Measurements from ENCODE around the gene GRM7. TPM values are rescaled to one million over a fixed set of nuclear protein-coding genes. Genes with fewer than 3 reads are reported as not detected.

GRM7 gene
- total RNA-seq, 1 experiment from 2014 or later, result 0.28 TPM

- TF ChIP-seq, protein P1, sequence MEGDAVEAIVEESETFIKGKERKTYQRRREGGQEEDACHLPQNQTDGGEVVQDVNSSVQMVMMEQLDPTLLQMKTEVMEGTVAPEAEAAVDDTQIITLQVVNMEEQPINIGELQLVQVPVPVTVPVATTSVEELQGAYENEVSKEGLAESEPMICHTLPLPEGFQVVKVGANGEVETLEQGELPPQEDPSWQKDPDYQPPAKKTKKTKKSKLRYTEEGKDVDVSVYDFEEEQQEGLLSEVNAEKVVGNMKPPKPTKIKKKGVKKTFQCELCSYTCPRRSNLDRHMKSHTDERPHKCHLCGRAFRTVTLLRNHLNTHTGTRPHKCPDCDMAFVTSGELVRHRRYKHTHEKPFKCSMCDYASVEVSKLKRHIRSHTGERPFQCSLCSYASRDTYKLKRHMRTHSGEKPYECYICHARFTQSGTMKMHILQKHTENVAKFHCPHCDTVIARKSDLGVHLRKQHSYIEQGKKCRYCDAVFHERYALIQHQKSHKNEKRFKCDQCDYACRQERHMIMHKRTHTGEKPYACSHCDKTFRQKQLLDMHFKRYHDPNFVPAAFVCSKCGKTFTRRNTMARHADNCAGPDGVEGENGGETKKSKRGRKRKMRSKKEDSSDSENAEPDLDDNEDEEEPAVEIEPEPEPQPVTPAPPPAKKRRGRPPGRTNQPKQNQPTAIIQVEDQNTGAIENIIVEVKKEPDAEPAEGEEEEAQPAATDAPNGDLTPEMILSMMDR (conservative IDR thresholded peaks at IDR 0.05), result no peak
- Histone ChIP-seq H3K4me2 (ENCODE audit: insufficient read depth, insufficient read length, low read length) (no peak overlapping the region), H3K9ac (ENCODE audit: extremely low read depth, insufficient read length, low read length) (no peak overlapping the region), H4K20me1 (ENCODE audit: control insufficient read depth, insufficient read depth, insufficient read length) (no peaks in the 10 kb centered on the region), H3K9me3 (ENCODE audit: control insufficient read depth, low read depth, low read length) (no peaks in the 10 kb centered on the region), H3K79me2 (ENCODE audit: insufficient read depth, low read length) (no peaks in the 10 kb centered on the region), H3K23me2 (ENCODE audit: insufficient read length, low read depth, low read length, poor library complexity, severe bottlenecking) (no peaks in the 10 kb centered on the region), H2AFZ (ENCODE audit: low read length) (no peak overlapping the region), H3K56ac (ENCODE audit: insufficient read length, low read depth, low read length) (no peak overlapping the region), H3K27me3 (ENCODE audit: insufficient read depth, low read length) (no peaks in the 10 kb centered on the region), H2BK5ac (ENCODE audit: insufficient read length, low read length) (no peak overlapping the region), H2BK12ac (ENCODE audit: insufficient read length, low read depth, low read length) (no peak overlapping the region), H2BK20ac (ENCODE audit: low read depth, low read length, poor library complexity, severe bottlenecking) (no peak overlapping the region), H4K91ac (ENCODE audit: insufficient read length, low read depth, low read length) (no peak overlapping the region), H2BK15ac (ENCODE audit: low read depth, low read length) (no peak overlapping the region), H2AK5ac (ENCODE audit: insufficient read length, low read length) (no peak overlapping the region), H3K4ac (ENCODE audit: low read depth, low read length) (no peak overlapping the region), H3K18ac (ENCODE audit: insufficient read length, low read depth, low read length) (no peak overlapping the region), H3K23ac (ENCODE audit: insufficient read length, low read depth, low read length) (no peak overlapping the region), H3K4me1 (ENCODE audit: insufficient read depth, low read length) (no peaks in the 10 kb centered on the region), H3K14ac (ENCODE audit: insufficient read depth, low read length) (no peak overlapping the region), H3T11ph (ENCODE audit: low read length) (no peak overlapping the region), H2BK120ac (ENCODE audit: low read depth, low read length, poor library complexity, severe bottlenecking) (no peak overlapping the region), H3K27ac (ENCODE audit: insufficient read length, low read depth, low read length) (no peak overlapping the region), H4K8ac (replicated peaks; ENCODE audit: insufficient read length, low read depth, low read length) (no peak overlapping the region), H4K5ac (ENCODE audit: insufficient read length, low read depth, low read length) (no peak overlapping the region), H3K79me1 (ENCODE audit: insufficient read depth, low read depth, low read length, poor library complexity, severe bottlenecking) (no peaks in the 10 kb centered on the region)
- no peak overlapping the region for H3K4me3 Mint-ChIP-seq
- H3K27ac Mint-ChIP-seq, result no peak overlapping the region
- peaks cover 8 to 18% (median 11%) of the 10 kb centered on the region in 3 experiments; a peak in 5 of 7 replicates for H3K36me3 Mint-ChIP-seq (ENCODE audit: insufficient read depth in 1 of 3, low read depth in 3 of 3)
- no peak for DNase-seq
- no peaks in the 10 kb centered on the region for H3K27me3 Mint-ChIP-seq (ENCODE audit: low read depth)
- peaks cover 16 to 18% of the 10 kb centered on the region in 2 experiments for H3K9me3 Mint-ChIP-seq
- H3K4me1 Mint-ChIP-seq, result no peaks in the 10 kb centered on the region; a peak in 1 of 4 replicates
Measured at GRCh38 chr3:7760718-7761117, 899.8 kb downstream of the GRM7 start.
